Prostate gland (tissue), 2 donors: Measurements from ENCODE around the gene RNU2-1.
"Not testable (repeated sequence)": the region's sequence is repeated elsewhere in the genome, so short reads cannot be mapped to it uniquely, and the experiment has no call there.

ENCODE experiments used
- POLR2A ChIP-seq: fragments of 450-650 bp; IDR thresholded peaks from one replicate; pipeline ENCODE4 v1.6.1; 2016; ENCODE audit warnings: antibody characterized with exemption, mild to moderate bottlenecking
- POLR2AphosphoS5 ChIP-seq: sonication (generic); formaldehyde crosslinking; IDR thresholded peaks from one replicate; pipeline ENCODE4 v1.6.1; 2017; ENCODE audit warnings: antibody characterized with exemption
- TF ChIP-seq, protein P1 (sequence below), 4 experiments: fragments of 200-600 bp in 2 of 4; fragments of 450-650 bp in 2 of 4; sonication (generic) in 2 of 4; IDR thresholded peaks; 1 replicate in 3 of 4; 2 replicates in 1 of 4; pipeline ENCODE4 v1.5.1; 2016 to 2019; ENCODE audit warnings: antibody characterized with exemption in 4 of 4, mild to moderate bottlenecking in 2 of 4, moderate library complexity in 2 of 4

DNA sequence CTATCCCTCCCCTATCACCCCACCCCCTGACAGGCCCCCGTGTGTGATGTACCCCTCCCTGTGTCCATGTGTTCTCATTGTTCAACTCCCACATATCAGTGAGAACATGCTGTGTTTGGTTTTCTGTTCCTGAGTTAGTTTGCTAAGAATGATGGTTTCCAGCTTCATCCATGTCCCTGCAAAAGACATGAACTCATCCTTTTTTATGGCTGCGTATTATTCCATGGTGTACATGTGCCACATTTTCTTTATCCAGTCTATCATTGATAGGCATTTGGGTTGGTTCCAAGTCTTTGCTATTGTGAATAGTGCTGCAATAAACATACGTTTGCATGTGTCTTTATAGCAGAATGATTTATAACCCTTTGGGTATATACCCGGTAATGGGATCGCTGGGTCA lies 47.1 kb downstream of the RNU2-1 start:
- TF ChIP-seq, protein P1, sequence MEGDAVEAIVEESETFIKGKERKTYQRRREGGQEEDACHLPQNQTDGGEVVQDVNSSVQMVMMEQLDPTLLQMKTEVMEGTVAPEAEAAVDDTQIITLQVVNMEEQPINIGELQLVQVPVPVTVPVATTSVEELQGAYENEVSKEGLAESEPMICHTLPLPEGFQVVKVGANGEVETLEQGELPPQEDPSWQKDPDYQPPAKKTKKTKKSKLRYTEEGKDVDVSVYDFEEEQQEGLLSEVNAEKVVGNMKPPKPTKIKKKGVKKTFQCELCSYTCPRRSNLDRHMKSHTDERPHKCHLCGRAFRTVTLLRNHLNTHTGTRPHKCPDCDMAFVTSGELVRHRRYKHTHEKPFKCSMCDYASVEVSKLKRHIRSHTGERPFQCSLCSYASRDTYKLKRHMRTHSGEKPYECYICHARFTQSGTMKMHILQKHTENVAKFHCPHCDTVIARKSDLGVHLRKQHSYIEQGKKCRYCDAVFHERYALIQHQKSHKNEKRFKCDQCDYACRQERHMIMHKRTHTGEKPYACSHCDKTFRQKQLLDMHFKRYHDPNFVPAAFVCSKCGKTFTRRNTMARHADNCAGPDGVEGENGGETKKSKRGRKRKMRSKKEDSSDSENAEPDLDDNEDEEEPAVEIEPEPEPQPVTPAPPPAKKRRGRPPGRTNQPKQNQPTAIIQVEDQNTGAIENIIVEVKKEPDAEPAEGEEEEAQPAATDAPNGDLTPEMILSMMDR (IDR thresholded peaks at IDR 0.05), result not testable (repeated sequence)
- TF ChIP-seq POLR2A, POLR2AphosphoS5: not testable (repeated sequence)
